ENCODE data around the gene DOC2A.
A peak's percentile ranks its signal among the peaks of the same experiment; 100 is the strongest.
"Not testable (repeated sequence)": the region's sequence is repeated elsewhere in the genome, so short reads cannot be mapped to it uniquely, and the experiment has no call there.

Gene DOC2A

GRCh38 chr16:30010844-30011713, at the start of gene DOC2A:
TSS of gene DOC2A (minus strand) at chr16:30011027. CDS start at chr16:30010222, 805 bp downstream.
- DNase-seq: peak; percentile 30

- no peak for DNase-seq
These were observed 49.5 kb upstream of the DOC2A start for GRCh38 chr16:30060346-30060745.

- DNase-seq: peak; percentile 52
These were observed 44.2 kb upstream of the DOC2A start for GRCh38 chr16:30054959-30055553.

- no peak for DNase-seq
These were observed 43.6 kb upstream of the DOC2A start for GRCh38 chr16:30054451-30054850.

- no peak for DNase-seq
These were observed 42.7 kb upstream of the DOC2A start for GRCh38 chr16:30053376-30054015.

GRCh38 chr16:30052671-30053372, 42.0 kb upstream of the DOC2A start:
- peak; percentile 90 for DNase-seq

GRCh38 chr16:30051518-30051917, 40.7 kb upstream of the DOC2A start:
- DNase-seq: no peak

- no peak for DNase-seq
These were observed 39.0 kb upstream of the DOC2A start for GRCh38 chr16:30049871-30050270.

GRCh38 chr16:30046588-30046987, 35.8 kb upstream of the DOC2A start:
- no peak for DNase-seq

- DNase-seq: no peak
These were observed 35.4 kb upstream of the DOC2A start for GRCh38 chr16:30046178-30046577.

GRCh38 chr16:30041841-30042240, 31.0 kb upstream of the DOC2A start:
- DNase-seq: peak; percentile 49

- DNase-seq: not testable (repeated sequence)
These were observed 29.9 kb upstream of the DOC2A start for GRCh38 chr16:30040690-30041089.

- DNase-seq: no peak
These were observed 29.4 kb upstream of the DOC2A start for GRCh38 chr16:30040221-30040620.

GRCh38 chr16:30033270-30033669, 22.4 kb upstream of the DOC2A start:
- DNase-seq: no peak

GRCh38 chr16:30032083-30032819, 21.4 kb upstream of the DOC2A start:
- peak; percentile 75 for DNase-seq

- no peak for DNase-seq
These were observed 20.7 kb upstream of the DOC2A start for GRCh38 chr16:30031477-30031918.

- DNase-seq: no peak
These were observed 20.1 kb upstream of the DOC2A start, which contains the start of gene TLCD3B for GRCh38 chr16:30030841-30031413. TSS of gene TLCD3B (minus strand) at chr16:30031271. CDS start at chr16:30030527, 744 bp downstream.

- DNase-seq: no peak
These were observed 19.3 kb upstream of the DOC2A start for GRCh38 chr16:30030011-30030685.

- no peak for DNase-seq
These were observed 17.7 kb upstream of the DOC2A start for GRCh38 chr16:30028438-30029076.

- DNase-seq: no peak
These were observed 17.0 kb upstream of the DOC2A start for GRCh38 chr16:30027588-30028437.
